Heart left ventricle (tissue), 16 donors: ENCODE measurements around the gene ABCA6. TPM values are rescaled to one million over a fixed set of nuclear protein-coding genes. Genes with fewer than 3 reads are reported as not detected.

Experiments
- ATAC-seq, 4 donors: fragments of 200-7000 bp; cut with Tn5 transposase; one replicate each; pipeline ENCODE4 v1.9.1; 2020 to 2022; ENCODE audit warnings: moderate library complexity in 4 of 4, mild to moderate bottlenecking in 3 of 4, moderate number of reproducible peaks in 1 of 4
- DNase-seq, 5 donors: peaks; one replicate each; pipeline ENCODE4 v3.0.0-alpha.2; 2020
- H3K27ac ChIP-seq, 12 donors: fragments of 200-600 bp; sonication (generic) in 4 of 12; one replicate each; pipeline versions ENCODE4 v1.5.0 to v1.8.0; 2016 to 2022; ENCODE audit warnings: mild to moderate bottlenecking in 2 of 12
- H3K27me3 ChIP-seq, 9 donors: fragments of 200-600 bp; sonication (generic) in 2 of 9; one replicate each; pipeline versions ENCODE4 v1.5.1 to v1.8.0; 2016 to 2022; ENCODE audit warnings: mild to moderate bottlenecking in 3 of 9
- H3K36me3 ChIP-seq, 9 donors: fragments of 200-600 bp; sonication (generic) in 2 of 9; one replicate each; pipeline versions ENCODE4 v1.5.0 to v1.8.0; 2018 to 2022; ENCODE audit warnings: mild to moderate bottlenecking in 2 of 9
- H3K4me1 ChIP-seq, 12 donors: fragments of 200-600 bp; sonication (generic) in 4 of 12; one replicate each; pipeline versions ENCODE4 v1.5.0 to v1.8.0; 2016 to 2022; ENCODE audit warnings: mild to moderate bottlenecking in 3 of 12
- H3K4me3 ChIP-seq, 12 donors: fragments of 200-600 bp; sonication (generic) in 4 of 12; one replicate each; pipeline versions ENCODE4 v1.5.0 to v1.8.0; 2017 to 2022; ENCODE audit warnings: mild to moderate bottlenecking in 9 of 12, moderate library complexity in 4 of 12
- H3K9me3 ChIP-seq, 12 donors: fragments of 200-600 bp; sonication (generic) in 4 of 12; one replicate each; pipeline versions ENCODE4 v1.5.0 to v1.8.0; 2016 to 2022; ENCODE audit warnings: mild to moderate bottlenecking in 1 of 12
- POLR2A ChIP-seq, 2 donors: fragments of 450-650 bp; IDR thresholded peaks; one replicate each; pipeline ENCODE4 v1.6.1; 2017; ENCODE audit warnings: antibody characterized with exemption in 2 of 2, mild to moderate bottlenecking in 2 of 2, moderate library complexity in 2 of 2
- whole genome bisulfite sequencing, 4 donors: extraction: QIAGEN DNeasy Blood & Tissue Kit in 2 of 4; methylation state at CpG; one replicate each; pipeline versions ENCODE4 v1.1.5 to v1.1.7; 2013 to 2018; 5-methylcytosine and 5-hydroxymethylcytosine counted together
- intact Hi-C, 10 donors: fragments of 100-400 bp; cut with DNase I; formaldehyde crosslinking; loops; one replicate each; pipeline versions ENCODE4 v1.11.1 to v1.14.2; 2022
- polyA plus RNA-seq, 2 donors: library from polyadenylated mRNA; stranded (reverse); fragments of 200-250 nt; gene quantifications; one replicate each; pipeline ENCODE4 v1.2.3, GENCODE V29; 2013
- total RNA-seq, 9 donors: library from RNA; depleted of rRNA in 2 of 9; stranded (reverse); fragments of >200 nt in 2 of 9; fragmentation: NEBNext Ultra II Directional in 3 of 9; extraction: Animal tissue kit (Norgen Biotek cat#: 25700) in 3 of 9; gene quantifications; one replicate each; pipeline versions ENCODE4 v1.1.0 to v1.2.4, GENCODE V29; 2016 to 2023
- TF ChIP-seq, protein P1 (sequence below), 12 donors: fragments of 200-600 bp; sonication (generic) in 4 of 12; IDR thresholded peaks; one replicate each; pipeline versions ENCODE4 v1.5.0 to v1.8.0; 2018 to 2022; ENCODE audit warnings: antibody characterized with exemption in 12 of 12, mild to moderate bottlenecking in 5 of 12
- donor health status: ischemic (EF 13 %, LVEDD 7.1; RV severe dilation, severe dysfunction).
- donor health status: healthy with polysubstance abuse.
- donor health status: DM: no; HTN: yes; CAD: no.
- donor health status: DM: no; HTN: no; CAD: no.
- donor health status: ischemic (EF 25% LVEDD 6.9; RV normal size, moderate dysfunction).
- donor health status: ischemic (EF 25% LVEDD 5.7; RV mildly dilated, moderate dysfunction).
- donor health status: healthy.
- donor health status: DM: yes; HTN: yes; CAD: no.
- donor health status: ischemic (EF 35%, LVEDD 5.7; RV mildly dilated, moderate dysfunction).
- donor health status: nonischemic (EF 11% LVEDD 7.7; RV severe dilation, severe dysfunction).
- donor health status: DM: yes; HTN: yes; CAD: no.
- donor health status: PGD.
- donor health status: ischemic (EF 29% LVEDD 5.4; RV normal size, mild dysfunction).
- donor health status: nonischemic (EF 23%, LVEDD 6.1; RV moderate dilation, normal function).

Gene ABCA6
- total and polyA plus RNA-seq, 11 donors: 5.7 to 30.1 (median 18.0) TPM

DNA sequence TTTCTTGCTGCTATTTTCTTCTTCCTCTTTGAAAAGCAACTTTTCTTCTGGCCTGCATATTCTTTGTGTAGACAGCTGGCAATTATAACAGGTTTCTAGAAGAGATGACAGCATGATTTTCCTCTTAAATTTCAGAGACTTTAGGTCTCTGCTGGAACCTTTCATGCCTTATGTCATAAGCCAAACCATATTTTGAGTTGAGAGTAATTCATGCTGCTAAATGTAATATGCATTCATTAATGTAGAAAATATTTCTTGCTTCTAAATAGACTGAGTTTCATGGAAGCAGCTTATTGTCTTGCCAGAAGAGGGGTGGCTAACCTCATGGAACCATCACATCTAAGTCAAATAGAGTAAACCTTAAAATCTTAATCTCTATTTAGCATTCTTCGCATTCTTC lies 55.1 kb downstream of the ABCA6 start:
- peaks cover 0 to 66% (median 21%) of the 10 kb centered on the region in 9 donors for H3K36me3 ChIP-seq
- TF ChIP-seq POLR2A (IDR thresholded peaks at IDR 0.05): no peak
- TF ChIP-seq, protein P1, sequence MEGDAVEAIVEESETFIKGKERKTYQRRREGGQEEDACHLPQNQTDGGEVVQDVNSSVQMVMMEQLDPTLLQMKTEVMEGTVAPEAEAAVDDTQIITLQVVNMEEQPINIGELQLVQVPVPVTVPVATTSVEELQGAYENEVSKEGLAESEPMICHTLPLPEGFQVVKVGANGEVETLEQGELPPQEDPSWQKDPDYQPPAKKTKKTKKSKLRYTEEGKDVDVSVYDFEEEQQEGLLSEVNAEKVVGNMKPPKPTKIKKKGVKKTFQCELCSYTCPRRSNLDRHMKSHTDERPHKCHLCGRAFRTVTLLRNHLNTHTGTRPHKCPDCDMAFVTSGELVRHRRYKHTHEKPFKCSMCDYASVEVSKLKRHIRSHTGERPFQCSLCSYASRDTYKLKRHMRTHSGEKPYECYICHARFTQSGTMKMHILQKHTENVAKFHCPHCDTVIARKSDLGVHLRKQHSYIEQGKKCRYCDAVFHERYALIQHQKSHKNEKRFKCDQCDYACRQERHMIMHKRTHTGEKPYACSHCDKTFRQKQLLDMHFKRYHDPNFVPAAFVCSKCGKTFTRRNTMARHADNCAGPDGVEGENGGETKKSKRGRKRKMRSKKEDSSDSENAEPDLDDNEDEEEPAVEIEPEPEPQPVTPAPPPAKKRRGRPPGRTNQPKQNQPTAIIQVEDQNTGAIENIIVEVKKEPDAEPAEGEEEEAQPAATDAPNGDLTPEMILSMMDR (IDR thresholded peaks at IDR 0.05): no peak
- H3K4me3 ChIP-seq: no peak overlapping the region
- peaks cover 0 to 11% (median 3%) of the 10 kb centered on the region in 12 donors for H3K9me3 ChIP-seq
- ATAC-seq (no peak), DNase-seq (no peak)
- H3K27ac ChIP-seq: no peak overlapping the region
- H3K27me3 ChIP-seq: no peaks in the 10 kb centered on the region
- intact Hi-C loops: loop anchor here in 1 of 10 donors (10.0 kb wide), 1 partner anchor 48 kb away; no protein-coding TSS in a partner anchor
- no peaks in the 10 kb centered on the region for H3K4me1 ChIP-seq
- WGBS, 4 donors: 86 to 94% (median 91%) methylated on average over 1 of the region's 1 CpG

DNA sequence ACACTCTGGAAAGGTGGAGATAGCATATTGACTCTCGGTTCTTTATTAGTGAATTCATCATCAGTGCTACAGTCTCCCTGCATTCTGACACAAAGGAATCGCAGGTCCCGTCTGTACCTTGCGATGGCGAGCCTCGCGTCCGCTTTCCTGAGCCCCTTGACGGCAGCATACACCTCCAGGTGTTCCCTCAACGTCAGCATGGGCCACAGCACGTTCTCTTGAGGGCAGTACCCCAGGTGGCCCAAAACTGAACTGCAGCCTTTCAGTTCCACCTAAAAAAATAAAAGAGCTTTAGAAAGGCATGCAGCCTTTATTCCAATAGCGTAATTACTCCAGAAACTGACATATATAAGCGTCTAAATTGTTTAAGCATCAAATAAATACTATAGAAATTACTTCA lies 56.8 kb downstream of the ABCA6 start:
- Histone ChIP-seq H3K36me3 (peaks cover 0 to 82% (median 29%) of the 10 kb centered on the region in 9 donors), H3K27me3 (no peaks in the 10 kb centered on the region), H3K4me3 (no peak overlapping the region), H3K9me3 (peaks cover 0 to 11% (median 3%) of the 10 kb centered on the region in 12 donors), H3K4me1 (no peaks in the 10 kb centered on the region), H3K27ac (no peak overlapping the region)
- TF ChIP-seq POLR2A (IDR thresholded peaks at IDR 0.05): no peak
- TF ChIP-seq, protein P1 (IDR thresholded peaks at IDR 0.05): peak in 6 of 12 donors; percentile 9 to 27 (median 16)
- DNase-seq (no peak), ATAC-seq (no peak)
- intact Hi-C loops: loop anchor here in 1 of 10 donors (10.0 kb wide), 1 partner anchor 50 kb away; no protein-coding TSS in a partner anchor
- WGBS, 4 donors: 56 to 68% (median 62%) methylated on average over 13 of the region's 13 CpGs

DNA sequence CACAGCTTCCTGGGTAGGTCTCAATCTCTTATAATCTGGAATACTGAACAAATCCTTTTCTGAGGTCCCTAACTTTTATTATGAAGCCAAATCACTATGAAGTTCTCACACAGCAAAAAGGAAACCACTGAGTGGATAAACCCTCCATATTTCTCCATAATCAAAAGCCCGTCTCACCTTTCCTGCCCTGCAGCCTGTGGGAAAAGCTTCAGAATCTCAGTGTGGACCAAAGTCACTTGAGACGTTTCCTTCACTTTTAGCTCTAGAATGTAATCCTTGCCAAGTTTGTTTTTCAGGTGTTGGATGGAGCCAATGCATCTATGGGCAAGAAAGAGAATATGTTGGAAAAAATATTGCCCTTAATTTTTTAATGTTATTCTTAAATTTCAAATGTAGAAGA lies 59.0 kb downstream of the ABCA6 start:
- 88 to 94% (median 93%) methylated on average over 2 of the region's 2 CpGs for WGBS, 4 donors
- H3K4me1 ChIP-seq: no peaks in the 10 kb centered on the region
- no peak overlapping the region for H3K4me3 ChIP-seq
- no peak for TF ChIP-seq POLR2A (IDR thresholded peaks at IDR 0.05)
- TF ChIP-seq, protein P1 (IDR thresholded peaks at IDR 0.05): no peak
- no peak for DNase-seq
- no peaks in the 10 kb centered on the region for H3K27me3 ChIP-seq
- no peak overlapping the region for H3K27ac ChIP-seq
- H3K36me3 ChIP-seq: peaks cover 0 to 99% (median 36%) of the 10 kb centered on the region in 9 donors
- intact Hi-C loops: loop anchor here in 1 of 10 donors (10.0 kb wide), 1 partner anchor 52 kb away; no protein-coding TSS in a partner anchor
- ATAC-seq: no peak
- peaks cover 0 to 11% (median 3%) of the 10 kb centered on the region in 12 donors for H3K9me3 ChIP-seq

DNA sequence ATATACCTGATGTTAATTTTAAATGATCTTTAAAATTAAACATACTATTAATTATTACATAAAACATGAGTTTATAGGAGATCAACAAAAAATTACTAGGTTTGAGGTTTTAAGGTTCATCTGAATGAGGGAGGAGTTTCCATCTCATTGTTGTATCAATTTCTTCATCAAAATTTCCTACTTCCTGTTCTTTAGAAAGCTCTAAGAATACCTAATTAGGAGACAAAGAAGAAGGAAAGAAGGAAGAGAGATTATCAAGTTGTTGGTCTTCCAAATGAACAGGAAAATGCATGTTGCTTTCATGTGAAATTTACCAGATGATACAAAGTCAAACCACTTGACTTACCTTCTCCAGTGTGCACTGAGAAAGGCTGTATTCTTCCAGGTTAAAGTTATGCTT lies 62.8 kb downstream of the ABCA6 start:
- Histone ChIP-seq H3K9me3 (peaks cover 0 to 41% (median 18%) of the 10 kb centered on the region in 12 donors), H3K27me3 (no peaks in the 10 kb centered on the region), H3K4me1 (no peaks in the 10 kb centered on the region), H3K27ac (no peak overlapping the region), H3K36me3 (peaks cover 0 to 71% (median 33%) of the 10 kb centered on the region in 9 donors), H3K4me3 (no peak overlapping the region)
- no peak for ATAC-seq
- DNase-seq: no peak
- intact Hi-C loops: no loop called here
- TF ChIP-seq, protein P1 (IDR thresholded peaks at IDR 0.05): no peak
- no peak for TF ChIP-seq POLR2A (IDR thresholded peaks at IDR 0.05)
